GM12874 (cell line): ENCODE data around the gene RYR3.

Experiments
- TF ChIP-seq, protein P1 (sequence below): IDR thresholded peaks from 2 replicates; pipeline ENCODE4 v1.5.1; 2011; ENCODE audit warnings: low read depth, mild to moderate bottlenecking, control low read depth, low read length, moderate library complexity; ENCODE audit not compliant: insufficient read depth

RYR3 gene

DNA sequence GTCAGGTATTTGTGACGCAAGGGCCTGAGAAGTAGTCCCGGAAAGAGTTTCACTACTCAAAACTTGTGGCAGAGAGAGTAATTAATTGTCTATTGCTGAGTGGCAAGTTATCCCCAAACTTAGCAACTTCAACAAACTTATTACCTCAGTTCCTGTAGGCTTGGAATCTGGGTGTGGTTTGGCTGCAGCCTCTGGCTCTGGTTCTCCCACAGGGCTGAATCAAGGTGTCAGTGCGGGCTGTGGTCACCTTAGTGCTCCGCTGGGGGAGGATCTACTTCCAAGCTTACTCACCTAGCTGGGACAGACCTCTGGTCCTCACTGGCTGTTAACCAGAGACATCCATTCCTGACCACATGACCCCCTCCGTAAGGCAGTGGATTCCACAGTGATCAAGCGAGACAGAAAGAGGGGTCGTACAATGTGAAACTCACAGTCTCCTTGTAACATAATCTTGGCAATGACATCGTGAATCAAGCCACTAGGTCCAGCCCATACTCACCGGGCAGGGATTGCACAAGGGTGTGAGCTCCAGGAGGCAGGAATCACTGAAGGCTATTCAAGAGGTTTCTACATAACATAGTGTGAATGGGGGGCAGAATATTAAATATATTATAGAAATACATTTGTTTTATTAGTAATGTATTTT lies 138.3 kb downstream of the RYR3 start:
- TF ChIP-seq, protein P1, sequence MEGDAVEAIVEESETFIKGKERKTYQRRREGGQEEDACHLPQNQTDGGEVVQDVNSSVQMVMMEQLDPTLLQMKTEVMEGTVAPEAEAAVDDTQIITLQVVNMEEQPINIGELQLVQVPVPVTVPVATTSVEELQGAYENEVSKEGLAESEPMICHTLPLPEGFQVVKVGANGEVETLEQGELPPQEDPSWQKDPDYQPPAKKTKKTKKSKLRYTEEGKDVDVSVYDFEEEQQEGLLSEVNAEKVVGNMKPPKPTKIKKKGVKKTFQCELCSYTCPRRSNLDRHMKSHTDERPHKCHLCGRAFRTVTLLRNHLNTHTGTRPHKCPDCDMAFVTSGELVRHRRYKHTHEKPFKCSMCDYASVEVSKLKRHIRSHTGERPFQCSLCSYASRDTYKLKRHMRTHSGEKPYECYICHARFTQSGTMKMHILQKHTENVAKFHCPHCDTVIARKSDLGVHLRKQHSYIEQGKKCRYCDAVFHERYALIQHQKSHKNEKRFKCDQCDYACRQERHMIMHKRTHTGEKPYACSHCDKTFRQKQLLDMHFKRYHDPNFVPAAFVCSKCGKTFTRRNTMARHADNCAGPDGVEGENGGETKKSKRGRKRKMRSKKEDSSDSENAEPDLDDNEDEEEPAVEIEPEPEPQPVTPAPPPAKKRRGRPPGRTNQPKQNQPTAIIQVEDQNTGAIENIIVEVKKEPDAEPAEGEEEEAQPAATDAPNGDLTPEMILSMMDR = no peak

DNA sequence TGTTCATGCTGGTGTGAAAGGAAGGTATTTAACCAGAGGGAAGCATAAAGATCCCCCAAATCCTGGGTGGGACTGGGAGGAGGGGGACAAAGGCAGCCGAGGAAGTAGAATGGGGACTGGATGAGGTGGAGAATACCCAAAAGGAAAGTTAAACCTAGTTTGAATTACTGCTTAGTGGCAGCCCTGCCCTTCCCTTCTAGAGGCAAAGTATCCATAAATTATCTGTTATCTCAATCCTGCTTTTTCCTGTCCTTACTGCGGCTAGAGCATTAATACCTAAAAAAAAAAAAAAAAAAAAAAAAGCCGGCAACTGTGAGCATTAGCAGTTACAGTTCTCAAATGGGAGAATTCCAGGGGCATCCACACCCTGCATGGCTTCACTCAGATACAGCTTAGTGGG lies 139.0 kb downstream of the RYR3 start:
- TF ChIP-seq, protein P1 = no peak

DNA sequence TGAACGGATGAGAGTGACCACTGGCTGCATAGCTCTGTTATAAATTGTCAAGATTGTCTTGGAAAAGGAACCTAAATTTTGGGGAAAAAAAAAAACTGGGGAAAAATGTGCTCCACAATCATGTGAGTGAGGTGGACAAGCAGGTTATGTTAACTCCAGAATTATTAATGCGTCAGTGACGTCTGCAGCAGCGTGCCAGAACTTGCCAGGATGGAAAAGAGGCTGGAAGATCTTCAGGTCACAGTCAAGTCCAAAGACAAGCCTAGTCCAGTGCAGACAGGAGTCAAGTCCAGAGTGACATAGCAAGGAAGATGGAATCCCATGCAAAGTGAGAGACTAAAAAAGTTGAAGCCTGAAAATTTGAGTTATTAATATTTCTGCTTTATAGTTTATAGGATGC lies 140.6 kb downstream of the RYR3 start:
- TF ChIP-seq, protein P1 = no peak

DNA sequence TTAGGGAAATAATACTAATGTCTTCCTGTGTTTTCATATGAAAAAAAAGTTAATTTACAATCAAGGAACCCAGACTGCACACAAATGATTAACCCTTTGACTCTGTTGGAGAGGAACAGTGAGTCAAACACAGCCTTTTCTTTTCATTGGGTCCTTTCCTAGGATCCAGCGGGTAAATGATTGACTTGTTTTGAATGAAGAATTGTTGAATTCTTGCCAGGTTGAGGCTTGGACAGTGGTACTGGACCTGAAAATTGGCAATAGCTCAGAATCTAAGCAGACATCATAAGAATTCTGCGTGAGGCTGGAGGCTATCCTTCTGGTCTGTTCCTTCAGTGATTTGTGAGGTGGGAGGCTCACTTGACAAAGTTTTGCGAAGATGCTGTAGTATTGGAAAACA lies 143.0 kb downstream of the RYR3 start:
- TF ChIP-seq, protein P1 = no peak

DNA sequence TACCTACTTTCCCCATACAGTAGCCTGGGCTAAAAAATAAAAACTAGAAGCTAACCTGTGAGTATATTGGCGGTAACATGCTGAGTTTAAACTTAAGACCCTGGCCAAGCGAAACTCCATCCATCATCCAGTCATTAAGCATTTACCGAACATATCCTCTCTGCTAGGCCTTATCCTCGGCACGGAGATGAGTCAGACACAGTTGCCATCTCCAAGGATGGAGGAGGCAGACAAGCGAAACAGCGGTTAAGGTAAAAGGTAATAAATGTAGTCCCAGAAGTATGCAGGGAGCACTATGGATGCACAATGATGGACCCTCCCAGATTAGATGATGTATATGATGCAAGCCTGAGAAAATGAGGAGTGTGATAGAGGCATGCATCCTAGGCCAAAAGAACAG lies 143.6 kb downstream of the RYR3 start:
- TF ChIP-seq, protein P1 = no peak

DNA sequence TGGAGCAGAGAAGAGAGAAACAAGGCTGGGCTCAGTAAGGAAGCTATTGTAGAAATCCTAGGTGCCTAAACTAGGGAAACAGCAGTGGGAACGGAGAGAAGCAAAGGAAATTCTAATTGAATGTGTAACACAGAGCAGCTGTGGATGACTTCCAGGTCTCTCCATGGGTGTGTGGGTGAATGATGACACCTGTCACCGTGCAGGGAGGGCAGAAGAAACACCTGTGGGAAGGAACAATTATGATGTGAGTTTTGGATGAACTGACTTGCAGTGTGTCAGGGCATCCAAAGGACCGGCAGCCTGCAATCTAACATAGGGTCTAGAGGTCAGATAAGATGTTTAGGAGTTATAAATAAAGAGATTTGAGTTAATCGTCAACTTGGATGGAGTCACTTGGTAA lies 144.2 kb downstream of the RYR3 start:
- TF ChIP-seq, protein P1 = no peak

DNA sequence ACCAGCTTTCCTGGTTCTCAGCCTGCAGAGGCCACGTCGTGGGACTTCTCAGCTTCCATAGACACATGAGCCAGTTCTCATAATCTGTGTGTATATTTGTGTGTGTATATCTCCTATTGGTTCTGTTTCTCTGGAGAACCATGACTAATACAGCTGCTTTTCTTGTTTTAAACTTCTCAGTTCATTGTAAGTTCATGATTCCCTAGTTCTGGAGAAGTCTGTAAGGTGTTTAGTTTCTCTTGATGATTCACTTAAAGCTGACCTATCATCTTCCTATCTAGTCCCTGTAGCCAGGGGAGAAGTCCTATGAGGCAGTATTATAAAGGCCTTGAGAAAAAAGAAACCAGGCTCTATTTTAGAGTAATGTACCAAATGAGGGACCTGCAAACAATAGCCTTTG lies 147.7 kb downstream of the RYR3 start:
- TF ChIP-seq, protein P1 = no peak
